Subcutaneous adipose tissue (tissue), 4 donors: ENCODE data around the gene NKAIN4. TPM values are rescaled to one million over a fixed set of nuclear protein-coding genes. Genes with fewer than 3 reads are reported as not detected.

Experiments
- total RNA-seq, 4 donors: library from RNA; depleted of rRNA; stranded (reverse); fragments of >200 nt; gene quantifications; one replicate each; pipeline ENCODE4 v1.1.0, GENCODE V29; 2016
- TF ChIP-seq, protein P1 (sequence below): fragments of 450-650 bp; IDR thresholded peaks from one replicate; pipeline ENCODE4 v1.5.1; 2016; ENCODE audit warnings: low read depth, mild to moderate bottlenecking, control low read depth, antibody characterized with exemption, moderate library complexity

NKAIN4 gene
- total RNA-seq, 4 donors from 2014 or later = not detected

DNA sequence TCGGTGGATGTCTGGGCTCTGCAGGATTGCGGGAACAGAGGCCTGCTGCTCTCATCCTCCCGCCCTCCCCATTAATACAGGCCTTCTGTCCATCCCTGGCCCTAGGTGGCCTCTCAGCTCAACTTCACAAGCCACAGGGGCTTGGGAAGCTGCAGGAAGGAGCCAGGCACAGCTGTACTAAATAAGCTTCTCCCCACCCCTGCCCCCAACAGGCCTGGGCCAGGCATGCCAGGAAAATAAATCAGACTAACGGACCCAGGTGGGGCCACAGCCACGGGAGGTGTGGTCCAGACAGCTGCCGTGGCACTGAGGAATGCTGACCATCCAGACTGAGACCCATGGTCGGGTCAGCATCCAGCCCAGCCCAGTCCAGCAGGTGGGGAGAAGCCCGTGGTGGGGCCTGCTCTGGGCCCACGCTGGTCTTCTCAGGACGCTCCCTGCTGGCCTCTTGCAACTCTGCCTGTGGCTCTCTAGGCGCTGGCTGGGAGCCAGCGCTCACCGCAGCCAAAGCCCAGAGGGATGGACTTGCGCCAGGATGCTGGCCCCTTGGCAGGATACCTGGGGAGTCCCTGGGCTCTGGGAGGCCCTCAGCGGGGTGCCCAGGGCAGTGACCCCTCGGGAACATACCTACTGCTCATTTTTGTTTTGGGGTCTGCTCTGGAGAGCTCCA, 29.7 kb downstream of the NKAIN4 start:
- TF ChIP-seq, protein P1, sequence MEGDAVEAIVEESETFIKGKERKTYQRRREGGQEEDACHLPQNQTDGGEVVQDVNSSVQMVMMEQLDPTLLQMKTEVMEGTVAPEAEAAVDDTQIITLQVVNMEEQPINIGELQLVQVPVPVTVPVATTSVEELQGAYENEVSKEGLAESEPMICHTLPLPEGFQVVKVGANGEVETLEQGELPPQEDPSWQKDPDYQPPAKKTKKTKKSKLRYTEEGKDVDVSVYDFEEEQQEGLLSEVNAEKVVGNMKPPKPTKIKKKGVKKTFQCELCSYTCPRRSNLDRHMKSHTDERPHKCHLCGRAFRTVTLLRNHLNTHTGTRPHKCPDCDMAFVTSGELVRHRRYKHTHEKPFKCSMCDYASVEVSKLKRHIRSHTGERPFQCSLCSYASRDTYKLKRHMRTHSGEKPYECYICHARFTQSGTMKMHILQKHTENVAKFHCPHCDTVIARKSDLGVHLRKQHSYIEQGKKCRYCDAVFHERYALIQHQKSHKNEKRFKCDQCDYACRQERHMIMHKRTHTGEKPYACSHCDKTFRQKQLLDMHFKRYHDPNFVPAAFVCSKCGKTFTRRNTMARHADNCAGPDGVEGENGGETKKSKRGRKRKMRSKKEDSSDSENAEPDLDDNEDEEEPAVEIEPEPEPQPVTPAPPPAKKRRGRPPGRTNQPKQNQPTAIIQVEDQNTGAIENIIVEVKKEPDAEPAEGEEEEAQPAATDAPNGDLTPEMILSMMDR = no peak

DNA sequence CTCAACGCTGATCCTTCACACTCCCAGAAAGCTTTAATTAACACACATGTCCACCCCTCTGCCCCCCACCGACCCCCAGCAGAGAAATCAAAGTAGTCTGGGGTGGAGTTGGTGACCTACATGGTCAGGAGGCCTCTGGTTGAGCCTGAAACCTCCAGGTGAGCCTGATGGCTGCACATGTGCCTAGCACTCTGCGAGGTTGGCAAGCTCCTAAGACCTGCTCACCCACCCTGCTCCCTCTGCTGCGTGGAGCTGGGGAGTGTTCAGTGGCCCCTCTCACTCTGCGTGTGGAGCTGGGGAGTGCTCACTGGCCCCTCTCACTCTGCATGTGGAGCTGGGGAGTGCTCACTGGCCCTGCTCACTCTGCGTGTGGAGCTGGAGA, 30.4 kb downstream of the NKAIN4 start:
- TF ChIP-seq, protein P1 = no peak

DNA sequence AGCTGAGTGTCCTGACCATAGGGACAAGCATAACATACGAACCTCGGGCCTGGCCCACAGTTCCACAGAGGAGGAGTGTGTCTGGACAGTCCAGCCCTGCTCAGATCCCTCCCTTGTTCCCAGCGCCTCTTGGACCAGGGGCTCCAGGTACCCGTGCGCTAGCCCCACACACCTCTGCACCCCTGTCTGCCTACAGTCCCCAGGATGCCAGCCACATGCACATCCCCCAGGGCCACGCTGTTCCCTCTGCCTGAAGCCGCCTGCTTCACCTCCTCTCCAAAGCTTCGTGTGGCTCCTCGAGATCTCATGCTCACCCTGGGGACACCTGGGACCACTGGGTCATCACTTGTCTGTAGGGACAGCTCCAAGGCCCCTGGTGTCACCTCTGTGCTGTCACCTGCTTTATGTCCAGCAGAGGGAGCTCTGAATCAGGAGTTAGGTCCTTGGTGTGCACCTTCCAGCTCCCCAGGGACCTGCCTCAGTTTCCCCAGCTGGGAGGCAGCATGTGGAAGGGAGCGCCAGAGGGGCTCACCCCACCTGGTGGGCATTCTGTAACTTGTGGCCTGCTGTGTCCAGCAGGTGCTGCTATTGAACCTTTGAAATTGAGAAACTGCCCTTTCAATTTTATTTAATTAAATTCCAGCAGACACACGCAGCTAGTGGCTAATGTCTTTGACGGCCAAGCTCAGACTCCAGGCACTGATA, 31.0 kb downstream of the NKAIN4 start:
- TF ChIP-seq, protein P1 = no peak

DNA sequence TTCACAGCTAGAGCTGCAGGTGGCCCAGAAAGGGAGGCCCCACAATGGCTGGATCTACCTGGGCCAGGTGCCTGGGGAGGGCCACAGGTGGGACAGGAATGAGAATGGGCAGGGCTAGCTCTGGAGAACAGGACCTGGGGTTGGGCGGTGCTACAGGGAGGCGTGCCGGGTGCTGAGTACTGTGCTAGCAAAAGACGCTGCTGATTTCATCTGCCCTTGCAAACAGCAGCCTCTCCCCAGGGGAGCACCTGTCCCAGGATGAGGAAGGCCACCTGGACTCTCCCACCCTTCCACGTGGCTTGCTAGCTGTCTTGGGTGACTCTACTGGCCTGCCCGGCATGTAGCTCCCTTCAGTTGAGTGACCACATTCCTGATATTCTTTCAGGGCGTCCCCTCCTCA, 31.7 kb downstream of the NKAIN4 start:
- TF ChIP-seq, protein P1 = no peak

DNA sequence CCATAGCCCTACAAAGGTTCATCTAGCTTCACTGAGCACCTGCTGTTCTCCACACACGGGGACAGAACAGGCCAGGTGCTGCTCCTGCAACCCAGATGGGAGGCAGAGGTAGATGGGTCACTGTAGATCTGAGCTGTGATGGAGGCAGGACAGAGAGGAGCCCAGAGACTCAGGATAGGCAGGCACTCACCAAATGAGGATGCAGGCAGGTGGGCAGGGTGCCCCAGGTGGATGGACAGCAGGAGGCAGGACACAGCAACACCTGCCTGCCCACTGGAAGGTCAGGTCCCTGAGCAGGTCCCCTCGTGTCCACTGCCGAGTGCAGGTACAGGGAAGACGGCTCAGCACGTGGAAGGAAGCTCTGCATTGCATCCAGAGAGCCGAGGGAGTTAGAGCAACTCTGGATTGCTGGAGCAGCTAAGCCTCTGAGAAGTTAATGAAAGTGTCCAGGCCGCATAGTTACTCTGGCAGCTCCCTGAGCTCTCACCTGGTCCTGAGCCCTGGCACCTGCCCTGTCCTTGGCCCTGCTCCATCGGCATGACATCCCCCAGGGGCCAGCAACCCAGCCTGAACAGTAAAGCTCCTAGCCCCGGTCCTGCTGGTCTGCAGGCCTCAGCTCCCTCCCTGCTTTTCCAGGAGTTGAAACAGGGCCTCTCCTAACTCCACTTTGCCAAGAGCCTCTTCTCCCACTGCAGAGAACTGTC, 33.4 kb downstream of the NKAIN4 start:
- TF ChIP-seq, protein P1 = no peak

DNA sequence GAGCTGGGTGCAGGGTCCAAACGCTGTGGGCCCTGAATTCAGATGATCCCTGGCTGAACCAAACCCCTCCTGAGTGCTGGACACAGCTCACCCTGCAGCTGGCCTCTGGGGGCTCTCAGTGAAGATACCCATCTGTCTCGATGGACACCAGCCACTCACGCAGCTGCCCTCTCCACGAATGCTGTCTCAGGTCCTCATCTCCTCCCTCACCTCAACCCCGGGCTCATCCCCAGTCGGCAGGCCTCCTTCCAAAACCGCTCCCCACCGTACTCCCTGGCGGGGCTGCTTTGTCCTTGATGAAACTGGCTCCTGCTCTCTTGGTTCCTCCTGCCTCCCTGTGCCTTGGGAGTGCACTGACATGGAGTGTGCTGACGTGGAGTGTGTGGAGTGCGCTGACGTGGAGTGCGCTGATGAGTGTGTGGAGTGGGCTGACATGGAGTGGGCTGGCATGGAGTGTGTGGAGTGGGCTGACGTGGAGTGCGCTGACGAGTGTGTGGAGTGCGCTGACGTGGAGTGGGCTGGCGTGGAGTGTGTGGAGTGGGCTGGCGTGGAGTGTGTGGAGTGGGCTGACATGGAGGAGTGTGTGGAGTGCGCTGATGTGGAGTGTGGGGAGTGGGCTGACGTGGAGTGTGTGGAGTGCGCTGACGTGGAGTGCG, 34.3 kb downstream of the NKAIN4 start:
- TF ChIP-seq, protein P1 = no peak

DNA sequence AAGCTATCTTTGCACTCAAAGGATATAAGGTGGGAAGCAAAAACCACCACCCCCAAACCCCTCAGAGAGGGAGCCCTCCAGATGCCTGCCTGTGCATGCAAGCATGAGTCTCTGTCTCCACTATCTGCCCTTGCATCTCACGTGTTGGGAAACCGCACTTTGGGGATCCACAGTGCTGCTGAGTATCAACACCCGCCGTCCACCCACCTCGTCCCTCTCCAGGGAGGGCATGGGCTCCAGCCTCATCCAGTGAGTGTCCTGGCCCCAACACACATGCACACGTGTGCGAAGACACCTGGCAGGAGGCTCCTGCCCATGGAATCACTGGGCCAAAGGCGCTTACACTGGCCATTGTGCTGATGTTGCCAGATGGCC, 34.8 kb downstream of the NKAIN4 start:
- TF ChIP-seq, protein P1 = no peak
